Kidney epithelial cell (primary cell): ENCODE results near the gene ANKRD55. TPM values are rescaled to one million over a fixed set of nuclear protein-coding genes. Genes with fewer than 3 reads are reported as not detected.

ENCODE experiments used
- DNase-seq: peaks from one replicate; pipeline ENCODE4 v3.0.0-alpha.2; 2010; ENCODE audit warnings: low read depth
- H3K27me3 ChIP-seq: 2 replicates; pipeline ENCODE4 v1.6.0; 2011; ENCODE audit warnings: low read length; ENCODE audit not compliant: control insufficient read depth, insufficient read depth
- H3K36me3 ChIP-seq: 2 replicates; pipeline ENCODE4 v1.5.1; 2011; ENCODE audit warnings: low read length; ENCODE audit not compliant: control insufficient read depth, insufficient read depth
- H3K4me3 ChIP-seq: 2 replicates; pipeline ENCODE4 v1.5.1; 2011; ENCODE audit warnings: low read depth, mild to moderate bottlenecking, control low read depth, low read length
- CTCF ChIP-seq: IDR thresholded peaks from 2 replicates; pipeline ENCODE4 v1.5.1; 2011; ENCODE audit warnings: mild to moderate bottlenecking, moderate library complexity, low read length, control low read depth, inconsistent platforms; ENCODE audit not compliant: insufficient read depth, poor library complexity, severe bottlenecking
- total RNA-seq: library from RNA; depleted of rRNA; stranded (reverse); fragments of >200 nt; gene quantifications from 2 replicates; pipeline ENCODE4 v1.2.3, GENCODE V29; 2015

Gene ANKRD55
- total RNA-seq, 1 donor from 2014 or later, result not detected

DNA sequence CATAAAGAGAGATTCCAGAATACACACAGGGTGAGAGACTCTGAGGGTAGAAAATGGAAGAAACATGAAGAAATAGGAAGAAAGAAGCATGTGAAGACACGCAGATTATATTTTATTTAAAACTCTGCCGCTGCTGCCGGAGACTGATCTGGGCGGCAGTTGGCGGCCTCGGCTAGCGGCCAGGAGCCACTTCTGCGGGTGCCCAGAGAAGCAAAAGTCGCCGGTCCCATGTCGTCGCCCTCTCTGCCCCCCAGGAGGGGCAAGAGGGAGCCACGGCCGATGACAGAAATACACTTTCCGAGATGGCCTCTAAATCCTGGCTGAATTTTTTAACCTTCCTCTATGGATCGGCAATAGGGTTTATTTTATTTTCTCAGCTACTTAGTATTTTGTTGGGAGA lies 40.9 kb downstream of the ANKRD55 start:
- no peak overlapping the region for H3K4me3 ChIP-seq
- DNase-seq, result no peak
- H3K36me3 ChIP-seq, result no peaks in the 10 kb centered on the region
- no peak for TF ChIP-seq CTCF
- no peaks in the 10 kb centered on the region for H3K27me3 ChIP-seq

GRCh38 chr5:56191656-56192055 lies 41.5 kb downstream of the ANKRD55 start:
- no peak for DNase-seq

GRCh38 chr5:56190497-56190896 lies 42.6 kb downstream of the ANKRD55 start:
- Histone ChIP-seq H3K27me3 (no peaks in the 10 kb centered on the region), H3K36me3 (no peaks in the 10 kb centered on the region), H3K4me3 (no peak overlapping the region)
- no peak for DNase-seq
- TF ChIP-seq CTCF, result no peak

More at GRCh38 chr5:56191656-56192055, 41.5 kb downstream of the ANKRD55 start:
- Histone ChIP-seq H3K27me3 (no peaks in the 10 kb centered on the region), H3K36me3 (no peaks in the 10 kb centered on the region), H3K4me3 (no peak overlapping the region)
- TF ChIP-seq CTCF, result no peak

DNA sequence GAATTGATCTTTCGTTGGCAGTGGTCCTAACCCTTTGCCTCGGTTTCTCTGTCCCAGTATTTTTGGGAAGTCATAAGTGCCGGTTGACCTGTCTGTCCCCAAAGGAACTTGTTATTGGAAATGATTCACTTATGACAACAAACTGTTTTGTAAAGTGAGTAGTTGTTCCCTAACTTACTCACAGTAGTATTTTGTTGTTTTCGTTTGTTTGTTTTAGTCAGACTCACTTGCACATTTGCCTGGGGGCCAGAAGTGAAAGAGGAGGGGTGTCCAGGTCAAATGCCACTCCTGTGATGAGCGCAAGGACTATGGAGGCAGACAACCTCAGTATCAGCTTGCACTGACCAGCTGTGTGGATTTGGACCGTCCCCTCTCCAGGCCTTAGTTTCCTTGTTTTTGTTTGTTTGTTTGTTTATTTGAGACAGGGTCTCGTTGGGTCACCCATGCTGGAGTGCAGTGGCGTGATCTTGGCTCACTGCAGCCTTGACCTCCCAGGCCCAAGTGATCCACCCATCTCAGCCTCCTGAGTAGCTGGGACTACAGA lies 47.3 kb downstream of the ANKRD55 start:
- no peak for DNase-seq
- H3K27me3 ChIP-seq, result no peaks in the 10 kb centered on the region
- no peak overlapping the region for H3K4me3 ChIP-seq
- no peaks in the 10 kb centered on the region for H3K36me3 ChIP-seq
- no peak for TF ChIP-seq CTCF

GRCh38 chr5:56183506-56183905 lies 49.6 kb downstream of the ANKRD55 start:
- Histone ChIP-seq H3K4me3 (no peak overlapping the region), H3K27me3 (no peaks in the 10 kb centered on the region), H3K36me3 (no peaks in the 10 kb centered on the region)
- peak; percentile 100 for DNase-seq
- TF ChIP-seq CTCF, result no peak

DNA sequence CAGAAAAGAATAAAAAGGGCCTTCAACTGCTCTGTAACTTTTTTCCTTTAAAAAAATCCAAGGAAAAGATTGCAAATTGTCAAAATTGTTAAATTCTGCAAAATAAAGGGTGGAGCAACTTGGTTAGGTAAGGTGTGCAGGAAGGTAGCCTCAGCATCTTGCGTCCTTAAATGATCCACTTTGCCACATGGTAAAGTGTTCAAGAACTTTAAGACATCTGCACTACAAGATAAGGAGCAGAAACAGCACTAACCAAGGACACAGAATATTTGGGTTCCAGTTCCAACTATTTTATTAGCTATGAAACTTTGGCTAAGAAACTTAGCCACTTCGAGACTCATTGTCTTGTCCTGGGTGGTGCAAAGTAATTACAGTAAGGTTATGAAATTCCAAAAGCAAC lies 53.7 kb downstream of the ANKRD55 start:
- DNase-seq, result no peak
- Histone ChIP-seq H3K27me3 (no peaks in the 10 kb centered on the region), H3K4me3 (no peak overlapping the region), H3K36me3 (no peaks in the 10 kb centered on the region)
- TF ChIP-seq CTCF, result no peak
